NCI-H446 treated with DMSO at 0.1 percent for 48 hours (cell line): Measurements from ENCODE around the gene PDE7B.

ENCODE experiments used
- DNase-seq: peaks from one replicate; lab custom pipeline; 2025; lab: John Stamatoyannopoulos, UW

Gene PDE7B

GRCh38 chr6:136236466-136237293 is 385.2 kb downstream of the PDE7B start:
- no peak for DNase-seq

GRCh38 chr6:136244061-136244616 is 392.6 kb downstream of the PDE7B start:
- DNase-seq: no peak
